Ovary (tissue), 3 donors: Measurements from ENCODE around the gene AGRP.

Experiments
- EP300 ChIP-seq: sonication (generic); formaldehyde crosslinking; IDR thresholded peaks from one replicate; pipeline ENCODE4 v1.6.1; 2017; ENCODE audit warnings: antibody characterized with exemption
- POLR2A ChIP-seq: fragments of 450-650 bp; IDR thresholded peaks from one replicate; pipeline ENCODE4 v1.6.1; 2017; ENCODE audit warnings: antibody characterized with exemption, mild to moderate bottlenecking, moderate library complexity
- TF ChIP-seq, protein P1 (sequence below), 3 donors: fragments of 450-650 bp in 2 of 3; fragments of 200-600 bp in 1 of 3; IDR thresholded peaks; one replicate each; pipeline versions ENCODE4 v1.5.1 to v1.8.0; 2016 to 2022; ENCODE audit warnings: antibody characterized with exemption in 3 of 3, mild to moderate bottlenecking in 1 of 3
- donor health status: DM: no; HTN: no; CAD: no.

DNA sequence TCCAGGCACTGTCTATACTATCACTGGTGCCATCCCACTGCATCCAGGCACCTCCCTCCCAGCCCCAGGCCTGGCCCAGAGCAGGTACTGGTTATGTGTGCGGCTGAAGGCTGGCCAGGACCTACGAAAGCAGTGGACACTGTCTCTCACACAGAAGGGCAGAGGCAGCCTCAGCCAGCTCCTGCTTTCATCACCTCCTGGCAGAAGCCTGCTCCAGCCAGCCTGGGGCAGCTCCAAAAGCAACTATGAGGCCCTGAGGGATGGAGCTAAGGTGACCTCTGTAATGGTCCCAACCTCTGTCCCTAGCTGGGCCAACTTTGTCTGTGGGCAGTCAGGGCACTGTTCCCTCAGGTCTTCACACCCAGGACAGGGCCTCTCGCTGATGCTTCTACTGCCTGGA lies 33.6 kb downstream of the AGRP start:
- TF ChIP-seq, protein P1, sequence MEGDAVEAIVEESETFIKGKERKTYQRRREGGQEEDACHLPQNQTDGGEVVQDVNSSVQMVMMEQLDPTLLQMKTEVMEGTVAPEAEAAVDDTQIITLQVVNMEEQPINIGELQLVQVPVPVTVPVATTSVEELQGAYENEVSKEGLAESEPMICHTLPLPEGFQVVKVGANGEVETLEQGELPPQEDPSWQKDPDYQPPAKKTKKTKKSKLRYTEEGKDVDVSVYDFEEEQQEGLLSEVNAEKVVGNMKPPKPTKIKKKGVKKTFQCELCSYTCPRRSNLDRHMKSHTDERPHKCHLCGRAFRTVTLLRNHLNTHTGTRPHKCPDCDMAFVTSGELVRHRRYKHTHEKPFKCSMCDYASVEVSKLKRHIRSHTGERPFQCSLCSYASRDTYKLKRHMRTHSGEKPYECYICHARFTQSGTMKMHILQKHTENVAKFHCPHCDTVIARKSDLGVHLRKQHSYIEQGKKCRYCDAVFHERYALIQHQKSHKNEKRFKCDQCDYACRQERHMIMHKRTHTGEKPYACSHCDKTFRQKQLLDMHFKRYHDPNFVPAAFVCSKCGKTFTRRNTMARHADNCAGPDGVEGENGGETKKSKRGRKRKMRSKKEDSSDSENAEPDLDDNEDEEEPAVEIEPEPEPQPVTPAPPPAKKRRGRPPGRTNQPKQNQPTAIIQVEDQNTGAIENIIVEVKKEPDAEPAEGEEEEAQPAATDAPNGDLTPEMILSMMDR (IDR thresholded peaks at IDR 0.05) = no peak
- no peak for TF ChIP-seq POLR2A
- TF ChIP-seq EP300 = no peak
